Liver (tissue), 9 donors: ENCODE data around the gene SIM2. TPM values are rescaled to one million over a fixed set of nuclear protein-coding genes. Genes with fewer than 3 reads are reported as not detected.

ENCODE experiments used
- DNase-seq: peaks from one replicate; pipeline ENCODE4 v3.0.0-alpha.2; 2017; ENCODE audit warnings: low spot score
- H3K27ac ChIP-seq, 2 donors: one replicate each; pipeline ENCODE4 v1.7.0; 2013; ENCODE audit warnings: inconsistent platforms in 2 of 2, low read length in 2 of 2, control low read depth in 1 of 2, low read depth in 1 of 2, mild to moderate bottlenecking in 1 of 2
- H3K27me3 ChIP-seq, 4 donors: one replicate each; pipeline versions ENCODE4 v1.6.1 to v1.7.0; 2013; ENCODE audit warnings: low read length in 3 of 4, inconsistent platforms in 1 of 4, mild to moderate bottlenecking in 1 of 4, moderate library complexity in 1 of 4; ENCODE audit not compliant: control insufficient read depth in 4 of 4, insufficient read depth in 4 of 4
- H3K36me3 ChIP-seq, 4 donors: one replicate each; pipeline versions ENCODE4 v1.6.1 to v1.7.0; 2013; ENCODE audit warnings: low read length in 3 of 4, mild to moderate bottlenecking in 3 of 4, low read depth in 1 of 4, moderate library complexity in 1 of 4; ENCODE audit not compliant: control insufficient read depth in 4 of 4, insufficient read depth in 3 of 4
- H3K4me1 ChIP-seq, 4 donors: one replicate each; pipeline versions ENCODE4 v1.6.1 to v1.7.0; 2013; ENCODE audit warnings: low read length in 3 of 4, mild to moderate bottlenecking in 3 of 4, moderate library complexity in 1 of 4; ENCODE audit not compliant: control insufficient read depth in 4 of 4, insufficient read depth in 4 of 4
- H3K4me3 ChIP-seq, 3 donors: one replicate each; pipeline versions ENCODE4 v1.6.1 to v1.7.0; 2013; ENCODE audit warnings: low read length in 3 of 3, control low read depth in 1 of 3, low read depth in 1 of 3, mild to moderate bottlenecking in 1 of 3
- H3K9ac ChIP-seq, 2 donors: one replicate each; pipeline ENCODE4 v1.7.0; 2013; ENCODE audit warnings: low read length in 2 of 2, mild to moderate bottlenecking in 2 of 2, moderate library complexity in 2 of 2, control low read depth in 1 of 2, low read depth in 1 of 2
- H3K9me3 ChIP-seq, 4 donors: one replicate each; pipeline versions ENCODE4 v1.6.1 to v1.7.0; 2013; ENCODE audit warnings: low read length in 3 of 4; ENCODE audit not compliant: control insufficient read depth in 4 of 4
- EGR1 ChIP-seq, 2 donors: IDR thresholded peaks; 2 replicates each; pipeline ENCODE4 v1.6.1; 2016 to 2018; ENCODE audit warnings: antibody characterized with exemption in 2 of 2, low read depth in 2 of 2
- FOXA1 ChIP-seq: IDR thresholded peaks from 2 replicates; pipeline ENCODE4 v1.6.1; 2016; ENCODE audit warnings: antibody characterized with exemption
- FOXA2 ChIP-seq: IDR thresholded peaks from 2 replicates; pipeline ENCODE4 v1.6.1; 2016; ENCODE audit warnings: antibody characterized with exemption
- GABPA ChIP-seq, 2 donors: IDR thresholded peaks in 1 of 2; conservative IDR thresholded peaks in 1 of 2; 2 replicates each; pipeline ENCODE4 v1.6.1; 2016; ENCODE audit warnings: antibody characterized with exemption in 2 of 2, mild to moderate bottlenecking in 1 of 2, moderate library complexity in 1 of 2
- HNF4A ChIP-seq, 2 donors: conservative IDR thresholded peaks; 2 replicates each; pipeline ENCODE4 v1.6.1; 2016; ENCODE audit warnings: antibody characterized with exemption in 2 of 2, mild to moderate bottlenecking in 2 of 2
- HNF4G ChIP-seq: IDR thresholded peaks from 2 replicates; pipeline ENCODE4 v1.6.1; 2016; ENCODE audit warnings: antibody characterized with exemption
- JUND ChIP-seq, 2 donors: IDR thresholded peaks; 2 replicates each; pipeline ENCODE4 v1.6.1; 2016; ENCODE audit warnings: antibody characterized with exemption in 2 of 2
- MAX ChIP-seq: IDR thresholded peaks from 2 replicates; pipeline ENCODE4 v1.6.1; 2016; ENCODE audit warnings: antibody characterized with exemption
- NR2F2 ChIP-seq: IDR thresholded peaks from 2 replicates; pipeline ENCODE4 v1.6.1; 2016; ENCODE audit warnings: antibody characterized with exemption
- RAD21 ChIP-seq, 2 donors: IDR thresholded peaks; 2 replicates each; pipeline ENCODE4 v1.6.1; 2016; ENCODE audit warnings: antibody characterized with exemption in 2 of 2, mild to moderate bottlenecking in 2 of 2
- SP1 ChIP-seq: IDR thresholded peaks from 2 replicates; pipeline ENCODE4 v1.6.1; 2018; ENCODE audit warnings: antibody characterized with exemption, mild to moderate bottlenecking
- TAF1 ChIP-seq: conservative IDR thresholded peaks from 2 replicates; pipeline ENCODE4 v1.6.1; 2016; ENCODE audit warnings: antibody characterized with exemption, mild to moderate bottlenecking
- WGBS: extraction: QIAGEN DNeasy Blood & Tissue Kit; methylation state at CpG from one replicate; pipeline ENCODE4 v1.1.7; 2013; 5-methylcytosine and 5-hydroxymethylcytosine counted together
- polyA plus RNA-seq, 2 donors: library from polyadenylated mRNA; stranded (reverse) in 1 of 2; unstranded in 1 of 2; fragments of 200-250 nt in 1 of 2; fragments of >200 nt in 1 of 2; fragmentation: Nextera tagmentation in 1 of 2; extraction: Ambion mirVana in 1 of 2; gene quantifications; one replicate each; pipeline versions ENCODE4 v1.2.1 to v1.2.3, GENCODE V29; 2013 to 2015
- total RNA-seq, 2 donors: library from RNA; depleted of rRNA; stranded (reverse); fragments of >200 nt; gene quantifications; one replicate each; pipeline ENCODE4 v1.2.3, GENCODE V29; 2014
- TF ChIP-seq, protein P1 (sequence below): IDR thresholded peaks from 2 replicates; pipeline ENCODE4 v1.6.1; 2016; ENCODE audit warnings: antibody characterized with exemption
- TF ChIP-seq, protein P2 (sequence below): IDR thresholded peaks from 2 replicates; pipeline ENCODE4 v1.6.1; 2016; ENCODE audit warnings: antibody characterized with exemption
- TF ChIP-seq, protein P3 (sequence below): fragments of 150-350 bp; IDR thresholded peaks from 2 replicates; pipeline ENCODE4 v1.5.1; 2017; ENCODE audit warnings: improper control_type of control experiment, low read depth, low read length; ENCODE audit not compliant: missing input control
- TF ChIP-seq, protein P4 (sequence below): IDR thresholded peaks from 2 replicates; pipeline ENCODE4 v1.6.1; 2016; ENCODE audit warnings: antibody characterized with exemption, mild to moderate bottlenecking
- donor health status: healthy.
- donor health status: healthy.
- donor health status: healthy.
- donor health status: healthy.
- donor health status: healthy.

Gene SIM2
- total and polyA plus RNA-seq, 4 donors, result 0.19 TPM; not detected in 3

GRCh38 chr21:36664662-36664990, 34.3 kb upstream of the SIM2 start:
- H3K27me3 ChIP-seq, result peaks cover 0 to 2% (median 0%) of the 10 kb centered on the region in 4 donors
- no peak overlapping the region for H3K4me3 ChIP-seq
- H3K9me3 ChIP-seq, result no peaks in the 10 kb centered on the region
- TF ChIP-seq TAF1, result no peak
- no peak for TF ChIP-seq RAD21 (IDR thresholded peaks at IDR 0.05)
- TF ChIP-seq SP1, result no peak
- TF ChIP-seq GABPA (IDR thresholded peaks at IDR 0.05 in 1 of 2, conservative IDR thresholded peaks at IDR 0.05 in 1 of 2), result no peak
- TF ChIP-seq, protein P1, sequence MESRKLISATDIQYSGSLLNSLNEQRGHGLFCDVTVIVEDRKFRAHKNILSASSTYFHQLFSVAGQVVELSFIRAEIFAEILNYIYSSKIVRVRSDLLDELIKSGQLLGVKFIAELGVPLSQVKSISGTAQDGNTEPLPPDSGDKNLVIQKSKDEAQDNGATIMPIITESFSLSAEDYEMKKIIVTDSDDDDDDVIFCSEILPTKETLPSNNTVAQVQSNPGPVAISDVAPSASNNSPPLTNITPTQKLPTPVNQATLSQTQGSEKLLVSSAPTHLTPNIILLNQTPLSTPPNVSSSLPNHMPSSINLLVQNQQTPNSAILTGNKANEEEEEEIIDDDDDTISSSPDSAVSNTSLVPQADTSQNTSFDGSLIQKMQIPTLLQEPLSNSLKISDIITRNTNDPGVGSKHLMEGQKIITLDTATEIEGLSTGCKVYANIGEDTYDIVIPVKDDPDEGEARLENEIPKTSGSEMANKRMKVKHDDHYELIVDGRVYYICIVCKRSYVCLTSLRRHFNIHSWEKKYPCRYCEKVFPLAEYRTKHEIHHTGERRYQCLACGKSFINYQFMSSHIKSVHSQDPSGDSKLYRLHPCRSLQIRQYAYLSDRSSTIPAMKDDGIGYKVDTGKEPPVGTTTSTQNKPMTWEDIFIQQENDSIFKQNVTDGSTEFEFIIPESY, result no peak
- TF ChIP-seq, protein P2, sequence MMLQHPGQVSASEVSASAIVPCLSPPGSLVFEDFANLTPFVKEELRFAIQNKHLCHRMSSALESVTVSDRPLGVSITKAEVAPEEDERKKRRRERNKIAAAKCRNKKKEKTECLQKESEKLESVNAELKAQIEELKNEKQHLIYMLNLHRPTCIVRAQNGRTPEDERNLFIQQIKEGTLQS, result no peak
- no peak for TF ChIP-seq JUND (IDR thresholded peaks at IDR 0.05)
- TF ChIP-seq NR2F2, result no peak
- TF ChIP-seq FOXA1, result no peak
- no peak for TF ChIP-seq HNF4G
- no peak for TF ChIP-seq EGR1 (IDR thresholded peaks at IDR 0.05; ENCODE audit: low read depth in 2 of 2)
- H3K9ac ChIP-seq, result no peak overlapping the region
- no peak overlapping the region for H3K27ac ChIP-seq
- DNase-seq, result no peak
- 56% methylated on average over 9 of the region's 9 CpGs for whole genome bisulfite sequencing
- no peaks in the 10 kb centered on the region for H3K4me1 ChIP-seq
- no peaks in the 10 kb centered on the region for H3K36me3 ChIP-seq

- 88% methylated on average over 6 of the region's 6 CpGs for WGBS
- H3K9ac ChIP-seq, result no peak overlapping the region
- no peaks in the 10 kb centered on the region for H3K36me3 ChIP-seq
- H3K27ac ChIP-seq, result no peak overlapping the region
- no peak for TF ChIP-seq FOXA2
- TF ChIP-seq MAX, result no peak
- no peak for TF ChIP-seq RAD21 (IDR thresholded peaks at IDR 0.05)
- TF ChIP-seq, protein P3, sequence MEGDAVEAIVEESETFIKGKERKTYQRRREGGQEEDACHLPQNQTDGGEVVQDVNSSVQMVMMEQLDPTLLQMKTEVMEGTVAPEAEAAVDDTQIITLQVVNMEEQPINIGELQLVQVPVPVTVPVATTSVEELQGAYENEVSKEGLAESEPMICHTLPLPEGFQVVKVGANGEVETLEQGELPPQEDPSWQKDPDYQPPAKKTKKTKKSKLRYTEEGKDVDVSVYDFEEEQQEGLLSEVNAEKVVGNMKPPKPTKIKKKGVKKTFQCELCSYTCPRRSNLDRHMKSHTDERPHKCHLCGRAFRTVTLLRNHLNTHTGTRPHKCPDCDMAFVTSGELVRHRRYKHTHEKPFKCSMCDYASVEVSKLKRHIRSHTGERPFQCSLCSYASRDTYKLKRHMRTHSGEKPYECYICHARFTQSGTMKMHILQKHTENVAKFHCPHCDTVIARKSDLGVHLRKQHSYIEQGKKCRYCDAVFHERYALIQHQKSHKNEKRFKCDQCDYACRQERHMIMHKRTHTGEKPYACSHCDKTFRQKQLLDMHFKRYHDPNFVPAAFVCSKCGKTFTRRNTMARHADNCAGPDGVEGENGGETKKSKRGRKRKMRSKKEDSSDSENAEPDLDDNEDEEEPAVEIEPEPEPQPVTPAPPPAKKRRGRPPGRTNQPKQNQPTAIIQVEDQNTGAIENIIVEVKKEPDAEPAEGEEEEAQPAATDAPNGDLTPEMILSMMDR, result no peak
- no peak for TF ChIP-seq TAF1
- TF ChIP-seq, protein P1, result no peak
- TF ChIP-seq FOXA1, result no peak
- no peak for TF ChIP-seq JUND (IDR thresholded peaks at IDR 0.05)
- TF ChIP-seq, protein P2, result no peak
- TF ChIP-seq HNF4A (conservative IDR thresholded peaks at IDR 0.05), result no peak
- TF ChIP-seq, protein P4, sequence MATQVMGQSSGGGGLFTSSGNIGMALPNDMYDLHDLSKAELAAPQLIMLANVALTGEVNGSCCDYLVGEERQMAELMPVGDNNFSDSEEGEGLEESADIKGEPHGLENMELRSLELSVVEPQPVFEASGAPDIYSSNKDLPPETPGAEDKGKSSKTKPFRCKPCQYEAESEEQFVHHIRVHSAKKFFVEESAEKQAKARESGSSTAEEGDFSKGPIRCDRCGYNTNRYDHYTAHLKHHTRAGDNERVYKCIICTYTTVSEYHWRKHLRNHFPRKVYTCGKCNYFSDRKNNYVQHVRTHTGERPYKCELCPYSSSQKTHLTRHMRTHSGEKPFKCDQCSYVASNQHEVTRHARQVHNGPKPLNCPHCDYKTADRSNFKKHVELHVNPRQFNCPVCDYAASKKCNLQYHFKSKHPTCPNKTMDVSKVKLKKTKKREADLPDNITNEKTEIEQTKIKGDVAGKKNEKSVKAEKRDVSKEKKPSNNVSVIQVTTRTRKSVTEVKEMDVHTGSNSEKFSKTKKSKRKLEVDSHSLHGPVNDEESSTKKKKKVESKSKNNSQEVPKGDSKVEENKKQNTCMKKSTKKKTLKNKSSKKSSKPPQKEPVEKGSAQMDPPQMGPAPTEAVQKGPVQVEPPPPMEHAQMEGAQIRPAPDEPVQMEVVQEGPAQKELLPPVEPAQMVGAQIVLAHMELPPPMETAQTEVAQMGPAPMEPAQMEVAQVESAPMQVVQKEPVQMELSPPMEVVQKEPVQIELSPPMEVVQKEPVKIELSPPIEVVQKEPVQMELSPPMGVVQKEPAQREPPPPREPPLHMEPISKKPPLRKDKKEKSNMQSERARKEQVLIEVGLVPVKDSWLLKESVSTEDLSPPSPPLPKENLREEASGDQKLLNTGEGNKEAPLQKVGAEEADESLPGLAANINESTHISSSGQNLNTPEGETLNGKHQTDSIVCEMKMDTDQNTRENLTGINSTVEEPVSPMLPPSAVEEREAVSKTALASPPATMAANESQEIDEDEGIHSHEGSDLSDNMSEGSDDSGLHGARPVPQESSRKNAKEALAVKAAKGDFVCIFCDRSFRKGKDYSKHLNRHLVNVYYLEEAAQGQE, result no peak
- TF ChIP-seq GABPA (IDR thresholded peaks at IDR 0.05 in 1 of 2, conservative IDR thresholded peaks at IDR 0.05 in 1 of 2), result no peak
- H3K27me3 ChIP-seq, result peaks cover 0 to 8% (median 0%) of the 10 kb centered on the region in 4 donors
- H3K9me3 ChIP-seq, result no peaks in the 10 kb centered on the region
- no peaks in the 10 kb centered on the region for H3K4me1 ChIP-seq
- no peak overlapping the region for H3K4me3 ChIP-seq
- DNase-seq, result no peak
These were observed 33.1 kb upstream of the SIM2 start for GRCh38 chr21:36665806-36666205.
